RCC 7860 (cell line): ENCODE measurements around the gene ODC1.
"Not testable (repeated sequence)": the region's sequence is repeated elsewhere in the genome, so short reads cannot be mapped to it uniquely, and the experiment has no call there.

Experiments used
- DNase-seq: peaks from one replicate; pipeline ENCODE4 v3.0.0-alpha.2; 2015; ENCODE audit warnings: low spot score
- FAIRE-seq: peaks from 2 replicates; lab custom pipeline; 2012; peaks lifted over from hg19 to GRCh38; lab: Jason Lieb, UNC

ODC1 gene

GRCh38 chr2:10447895-10448575 is at the start of gene ODC1:
Gene ODC1 (minus strand): TSS chr2:10448327. CDS start chr2:10445032, 3,295 bp downstream.
- no peak for FAIRE-seq
- peak; percentile 92 for DNase-seq

GRCh38 chr2:10497797-10498251 is 49.7 kb upstream of the ODC1 start:
- DNase-seq: peak; percentile 84
- peak; percentile 33 for FAIRE-seq

- DNase-seq: no peak
- no peak for FAIRE-seq
Measured at GRCh38 chr2:10495988-10496313, 47.8 kb upstream of the ODC1 start.

- FAIRE-seq: no peak
- DNase-seq: no peak
Measured at GRCh38 chr2:10495311-10495987, 47.3 kb upstream of the ODC1 start.

DNA sequence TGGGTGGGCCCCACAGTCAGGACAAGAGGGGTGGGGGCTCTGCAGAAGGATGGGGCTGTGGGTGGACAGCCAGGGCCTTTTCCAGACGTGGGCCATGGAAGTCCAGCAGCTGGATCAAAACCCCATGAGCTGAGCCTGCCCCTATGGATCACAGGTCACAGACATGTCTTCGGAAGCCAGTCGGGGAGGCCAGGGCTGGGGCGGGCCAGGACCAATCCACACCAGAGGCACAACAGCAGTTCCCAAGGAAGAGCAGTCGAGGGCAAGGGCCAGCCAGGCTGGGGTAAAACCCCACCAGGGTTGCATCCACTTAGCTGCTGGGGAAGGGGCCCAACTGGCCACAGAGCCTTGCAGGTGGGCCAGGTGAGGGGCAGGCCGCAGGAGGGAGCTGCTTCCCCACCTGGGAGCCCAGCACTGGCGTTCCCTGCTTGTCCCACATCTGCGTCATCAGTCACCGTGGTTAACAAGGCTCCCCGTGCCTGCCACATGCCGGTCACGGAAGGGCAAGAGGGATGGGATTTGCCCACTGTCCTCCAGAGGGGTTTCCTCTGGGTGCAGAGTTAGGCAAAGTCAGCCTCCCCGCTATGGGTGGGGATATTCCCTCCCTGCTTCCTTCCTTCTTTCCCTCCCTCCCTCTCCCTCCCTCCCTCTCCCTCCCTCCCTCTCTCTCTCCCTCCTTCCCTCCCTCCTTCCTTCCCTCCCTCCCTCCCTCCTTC is 46.4 kb upstream of the ODC1 start:
- no peak for FAIRE-seq
- DNase-seq: no peak

DNA sequence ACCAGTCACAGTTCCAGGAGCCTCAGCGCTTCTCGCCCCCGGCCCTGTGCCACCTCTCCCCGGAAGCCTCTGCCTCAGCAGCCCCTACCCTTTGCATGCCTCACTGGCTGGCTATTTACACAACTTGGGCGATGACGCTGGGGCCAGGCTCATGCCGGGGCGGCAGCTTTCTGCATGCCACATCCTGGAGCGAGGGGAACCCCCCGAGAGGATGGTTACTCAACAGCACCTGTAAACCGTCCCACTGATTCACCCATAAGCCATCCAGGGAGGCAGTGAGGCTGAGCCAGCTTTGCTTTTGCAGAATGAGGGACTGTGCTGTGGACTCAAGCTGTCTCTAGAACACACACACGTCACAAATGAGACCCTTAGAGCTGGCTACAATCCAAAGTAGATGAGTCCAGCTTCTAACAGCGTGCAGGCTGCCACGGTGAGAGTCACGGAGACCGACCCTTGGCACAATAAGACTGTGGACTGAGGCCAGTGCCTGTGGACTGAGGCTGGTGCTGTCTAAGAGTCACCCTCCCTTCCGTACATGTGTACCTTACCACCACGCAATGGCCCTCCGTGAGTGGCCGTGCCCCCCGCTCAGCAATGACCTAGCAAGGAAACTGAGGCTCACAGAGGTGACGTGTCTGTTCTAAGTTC is 45.6 kb upstream of the ODC1 start:
- DNase-seq (peak; percentile 98), FAIRE-seq (peak; percentile 78)

DNA sequence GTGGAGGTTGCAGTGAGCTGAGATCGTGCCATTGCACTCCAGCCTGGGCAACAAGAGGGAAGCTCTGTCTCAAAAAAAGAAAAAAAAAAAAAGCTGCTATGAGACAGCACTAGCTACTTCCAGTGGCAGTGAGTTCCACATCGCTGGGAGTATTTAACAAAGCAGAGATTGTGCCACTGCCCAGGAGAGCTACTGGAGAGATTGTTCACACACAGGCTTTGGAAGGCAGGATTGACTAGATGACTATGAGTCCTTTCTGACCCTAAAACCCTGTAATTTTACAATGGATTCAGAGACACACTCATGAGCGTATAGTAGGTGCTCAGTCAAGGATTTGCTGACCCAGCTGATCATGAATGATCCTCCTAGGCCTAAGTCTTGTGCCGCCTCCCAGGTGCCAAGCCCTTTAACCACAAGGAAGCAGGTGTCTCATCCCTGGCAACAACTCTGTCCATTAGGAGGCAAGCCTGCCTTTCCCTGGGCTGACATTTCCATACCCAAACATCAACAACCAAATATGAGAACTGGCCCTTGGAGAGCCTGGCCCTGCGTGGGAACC is 45.0 kb upstream of the ODC1 start:
- no peak for FAIRE-seq

DNA sequence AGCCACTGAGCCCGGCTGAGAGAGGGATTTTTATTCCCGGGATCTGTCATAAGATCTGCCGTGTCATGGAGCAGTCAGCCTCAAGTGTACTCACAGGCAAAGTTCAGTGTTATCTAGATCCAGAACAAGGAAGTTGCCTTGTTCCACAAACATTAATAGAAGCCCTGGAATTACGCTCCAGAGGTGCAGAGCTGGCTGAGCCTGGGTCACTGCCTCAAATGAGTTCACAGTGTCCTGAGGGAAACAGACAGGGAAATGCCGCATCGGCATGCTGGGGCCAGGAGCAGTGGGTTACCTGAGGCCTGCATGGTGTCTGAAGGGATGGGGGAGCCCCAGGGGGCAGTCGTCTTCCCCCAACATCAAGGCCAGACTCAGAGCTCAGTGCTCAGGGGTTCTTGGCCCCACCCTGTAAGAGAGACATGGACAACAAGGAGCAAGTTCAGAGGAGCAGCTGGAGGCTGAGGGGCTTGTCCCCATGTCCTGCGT is 42.7 kb upstream of the ODC1 start:
- no peak for DNase-seq
- no peak for FAIRE-seq

More for the DNA sequence above, 45.0 kb upstream of the ODC1 start:
- no peak for DNase-seq

- DNase-seq (no peak), FAIRE-seq (no peak)
Measured at GRCh38 chr2:10489842-10490555, 41.9 kb upstream of the ODC1 start.

DNA sequence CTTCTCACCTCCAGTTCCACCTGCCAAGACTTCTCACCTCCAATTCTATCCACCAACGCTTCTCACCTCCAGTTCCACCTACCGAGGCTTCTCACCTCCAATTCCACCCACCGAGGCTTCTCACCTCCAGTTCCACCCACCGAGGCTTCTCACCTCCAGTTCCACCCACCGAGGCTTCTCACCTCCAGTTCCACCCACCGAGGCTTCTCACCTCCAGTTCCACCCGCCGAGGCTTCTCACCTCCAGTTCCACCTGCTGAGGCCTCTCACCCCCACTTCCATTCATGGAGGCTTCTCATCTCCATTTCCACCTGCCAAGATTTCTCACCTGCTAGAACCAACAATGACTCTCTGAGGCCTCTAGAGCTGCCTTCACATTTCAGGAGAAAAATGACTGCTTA is 40.0 kb upstream of the ODC1 start:
- not testable (repeated sequence) for FAIRE-seq, DNase-seq

DNA sequence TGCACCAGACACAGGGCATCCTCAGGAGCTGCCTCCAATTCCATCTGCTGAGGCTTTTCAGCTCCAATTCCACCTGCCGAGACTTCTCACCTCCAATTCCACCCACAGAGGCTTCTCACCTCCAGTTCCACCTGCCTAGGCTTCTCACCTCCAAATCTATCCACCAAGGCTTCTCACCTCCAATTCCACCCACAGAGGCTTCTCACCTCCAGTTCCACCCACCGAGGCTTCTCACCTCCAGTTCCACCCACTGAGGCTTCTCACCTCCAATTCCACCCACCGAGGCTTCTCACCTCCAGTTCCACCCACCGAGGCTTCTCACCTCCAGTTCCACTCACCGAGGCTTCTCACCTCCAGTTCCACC is 39.6 kb upstream of the ODC1 start:
- DNase-seq, FAIRE-seq: not testable (repeated sequence)

DNA sequence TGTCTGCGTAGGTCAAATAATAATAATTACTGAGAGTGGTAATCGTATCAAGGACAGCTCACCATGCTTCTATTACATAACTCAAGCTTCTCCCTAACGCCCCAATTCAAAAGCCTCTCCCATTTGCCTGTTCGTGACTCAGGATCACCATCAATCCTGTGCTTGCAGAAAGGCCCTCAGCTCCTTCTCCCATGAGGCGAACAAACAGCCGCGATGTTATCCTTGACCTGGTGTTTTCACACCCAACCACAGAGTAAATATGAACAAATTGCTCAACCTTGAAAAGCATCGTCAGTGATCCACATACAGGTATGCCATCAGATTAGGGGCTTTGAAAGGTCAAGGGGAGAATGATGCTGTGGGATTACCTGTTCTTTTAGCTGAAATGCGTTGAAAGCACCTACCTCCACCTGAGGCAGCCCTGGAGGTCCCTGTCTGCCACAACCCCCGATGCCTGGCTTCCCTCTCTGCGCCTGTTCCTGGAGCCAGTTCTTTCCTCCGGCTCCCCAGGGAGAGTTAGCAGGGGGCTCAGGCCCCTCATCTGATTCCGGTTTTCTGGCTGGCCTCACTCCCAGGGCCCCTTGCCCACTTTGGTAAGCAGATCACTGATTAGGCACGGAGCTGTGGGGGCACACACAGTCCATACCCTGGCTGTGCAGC is 39.1 kb upstream of the ODC1 start:
- FAIRE-seq (no peak), DNase-seq (no peak)

- FAIRE-seq: no peak
- no peak for DNase-seq
Measured at GRCh38 chr2:10486601-10487079, 38.5 kb upstream of the ODC1 start.

DNA sequence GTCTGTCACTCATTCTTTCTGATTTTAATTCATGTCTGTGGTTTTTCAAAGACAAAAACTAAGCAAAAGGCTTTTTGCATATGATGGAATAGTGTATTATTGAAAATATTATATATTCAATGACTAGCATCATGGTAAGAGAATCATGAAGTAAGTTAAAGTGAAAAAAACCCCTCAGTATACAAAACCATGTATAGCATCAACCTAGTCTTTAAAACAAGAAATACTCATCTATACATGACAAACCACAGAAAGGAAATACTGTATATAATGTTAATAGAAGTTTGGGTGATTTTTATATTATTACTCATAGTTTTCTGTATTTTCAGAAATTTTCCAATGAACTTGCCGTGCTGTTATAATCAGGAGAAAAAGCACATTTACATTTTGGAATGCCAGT is 38.0 kb upstream of the ODC1 start:
- DNase-seq (no peak), FAIRE-seq (no peak)

GRCh38 chr2:10482913-10483312 is 34.8 kb upstream of the ODC1 start:
- DNase-seq (no peak), FAIRE-seq (no peak)

DNA sequence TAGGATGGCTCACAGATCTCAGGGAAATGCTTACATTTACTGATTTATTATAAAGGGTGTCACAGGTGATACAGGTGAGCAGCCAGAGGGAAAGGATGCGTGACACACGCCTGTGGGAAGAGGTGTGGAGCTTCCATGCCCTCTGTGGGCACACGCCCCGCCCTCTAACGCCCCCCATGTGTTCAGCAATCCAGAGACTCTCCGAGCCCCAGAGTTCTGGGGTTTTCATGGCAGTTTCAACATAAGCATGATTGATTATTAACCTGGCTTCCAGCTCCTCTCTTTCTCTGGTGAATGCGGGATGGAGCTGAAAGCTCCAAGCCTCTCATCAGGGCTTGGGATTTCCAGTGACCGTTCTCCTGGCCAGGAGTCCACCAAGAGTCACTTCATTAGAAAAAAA is 34.3 kb upstream of the ODC1 start:
- FAIRE-seq: no peak
- no peak for DNase-seq

DNA sequence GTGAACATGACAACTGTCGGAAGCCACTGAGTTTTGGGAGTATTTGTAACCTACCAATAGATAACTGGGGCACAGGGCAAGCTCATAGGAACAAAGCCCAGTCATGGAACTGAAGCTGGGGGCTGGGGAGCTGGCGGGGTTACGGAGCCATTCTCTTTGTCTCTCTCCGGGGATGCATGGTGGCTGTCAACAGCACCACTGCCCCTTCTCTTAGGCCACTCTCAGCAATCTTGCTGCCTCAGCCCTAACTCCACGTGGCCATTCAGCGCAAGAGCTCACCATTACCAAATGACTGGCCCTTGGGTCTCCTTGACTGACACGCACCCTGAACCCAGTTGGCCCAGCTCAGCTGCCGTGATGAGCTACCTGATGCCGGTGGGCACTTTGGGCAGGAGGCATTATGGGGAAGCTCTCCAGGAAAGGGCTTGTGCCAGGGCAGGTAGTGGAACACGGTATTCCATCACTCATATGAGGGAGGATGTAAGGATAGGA is 33.6 kb upstream of the ODC1 start:
- FAIRE-seq (no peak), DNase-seq (no peak)

GRCh38 chr2:10481055-10481665 is 33.0 kb upstream of the ODC1 start:
- FAIRE-seq (no peak), DNase-seq (no peak)

DNA sequence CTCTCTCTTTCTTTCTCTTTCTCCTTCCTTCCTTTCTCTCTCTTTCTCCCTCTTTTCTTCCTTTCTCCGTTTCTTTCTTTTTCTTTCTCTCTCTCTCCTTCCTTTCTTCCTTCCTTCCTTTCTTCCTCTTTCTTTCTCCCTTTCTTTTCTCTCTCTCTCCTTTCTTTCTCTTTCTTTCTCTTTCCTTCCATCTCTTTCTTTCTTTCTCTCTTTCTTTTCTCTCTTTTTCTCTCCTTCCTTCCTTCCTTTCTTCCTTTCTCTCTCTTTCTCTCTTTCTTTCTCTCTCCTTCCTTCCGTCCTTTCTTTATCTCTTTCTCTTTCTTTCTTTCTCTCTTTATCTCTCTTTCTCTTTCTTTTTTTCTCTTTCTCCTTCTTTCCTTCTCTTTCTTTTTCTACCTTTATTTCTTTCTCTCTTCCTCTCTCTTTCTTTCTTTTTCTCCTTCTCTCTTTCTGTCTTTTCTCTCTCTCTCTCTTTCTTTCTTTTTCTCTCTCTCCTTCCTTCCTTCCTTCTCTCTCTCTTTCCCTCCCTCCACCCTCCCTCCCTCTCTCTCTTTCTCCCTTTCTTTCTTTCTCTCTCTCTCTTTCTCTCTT is 32.3 kb upstream of the ODC1 start:
- DNase-seq (no peak), FAIRE-seq (no peak)
